Measurements from ENCODE around the gene CSF3R. TPM values are rescaled to one million over a fixed set of nuclear protein-coding genes. Genes with fewer than 3 reads are reported as not detected.

The CSF3R gene
- total RNA-seq, 2 donors from 2014 or later: 5.2 TPM; not detected in 1

DNA sequence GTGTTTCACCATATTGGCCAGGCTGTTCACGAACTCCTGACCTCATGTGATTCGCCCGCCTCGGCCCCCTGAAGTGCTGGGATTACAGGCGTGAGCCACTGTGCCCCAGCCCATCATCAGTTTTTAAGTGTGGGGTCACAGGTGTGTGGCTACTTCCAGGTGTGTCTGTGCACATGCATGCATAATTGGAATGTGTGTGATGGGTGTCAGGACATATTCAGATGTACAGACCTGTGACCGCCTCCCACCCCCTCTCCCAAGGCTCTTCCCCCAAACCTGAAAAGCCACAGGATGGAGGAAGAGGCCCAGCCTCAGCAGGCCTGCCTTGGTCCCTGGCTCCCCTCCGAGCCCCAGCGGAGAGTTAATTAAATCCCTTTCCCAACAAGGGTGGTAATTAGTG lies 37.3 kb upstream of the CSF3R start:
- H3K36me3 ChIP-seq (replicated peaks in 1 of 2; ENCODE audit: insufficient read depth in 1 of 2, low read depth in 2 of 2): no peaks in the 10 kb centered on the region
- DNase-seq (no peak), ATAC-seq (no peak)
- no peaks in the 10 kb centered on the region for H3K9me3 ChIP-seq
- H3K27ac ChIP-seq: no peak overlapping the region
- H3K27me3 ChIP-seq: no peaks in the 10 kb centered on the region
- intact Hi-C loops (cut with DNase I): no loop called here
- H3K4me1 ChIP-seq: no peaks in the 10 kb centered on the region
- 68 to 90% methylated on average over 6 to 8 of the region's 8 CpGs for WGBS, 2 donors
- H3K4me3 ChIP-seq: no peak overlapping the region
- no peak for TF ChIP-seq POLR2A (IDR thresholded peaks at IDR 0.05)
- TF ChIP-seq, protein P1, sequence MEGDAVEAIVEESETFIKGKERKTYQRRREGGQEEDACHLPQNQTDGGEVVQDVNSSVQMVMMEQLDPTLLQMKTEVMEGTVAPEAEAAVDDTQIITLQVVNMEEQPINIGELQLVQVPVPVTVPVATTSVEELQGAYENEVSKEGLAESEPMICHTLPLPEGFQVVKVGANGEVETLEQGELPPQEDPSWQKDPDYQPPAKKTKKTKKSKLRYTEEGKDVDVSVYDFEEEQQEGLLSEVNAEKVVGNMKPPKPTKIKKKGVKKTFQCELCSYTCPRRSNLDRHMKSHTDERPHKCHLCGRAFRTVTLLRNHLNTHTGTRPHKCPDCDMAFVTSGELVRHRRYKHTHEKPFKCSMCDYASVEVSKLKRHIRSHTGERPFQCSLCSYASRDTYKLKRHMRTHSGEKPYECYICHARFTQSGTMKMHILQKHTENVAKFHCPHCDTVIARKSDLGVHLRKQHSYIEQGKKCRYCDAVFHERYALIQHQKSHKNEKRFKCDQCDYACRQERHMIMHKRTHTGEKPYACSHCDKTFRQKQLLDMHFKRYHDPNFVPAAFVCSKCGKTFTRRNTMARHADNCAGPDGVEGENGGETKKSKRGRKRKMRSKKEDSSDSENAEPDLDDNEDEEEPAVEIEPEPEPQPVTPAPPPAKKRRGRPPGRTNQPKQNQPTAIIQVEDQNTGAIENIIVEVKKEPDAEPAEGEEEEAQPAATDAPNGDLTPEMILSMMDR (IDR thresholded peaks at IDR 0.05): no peak

DNA sequence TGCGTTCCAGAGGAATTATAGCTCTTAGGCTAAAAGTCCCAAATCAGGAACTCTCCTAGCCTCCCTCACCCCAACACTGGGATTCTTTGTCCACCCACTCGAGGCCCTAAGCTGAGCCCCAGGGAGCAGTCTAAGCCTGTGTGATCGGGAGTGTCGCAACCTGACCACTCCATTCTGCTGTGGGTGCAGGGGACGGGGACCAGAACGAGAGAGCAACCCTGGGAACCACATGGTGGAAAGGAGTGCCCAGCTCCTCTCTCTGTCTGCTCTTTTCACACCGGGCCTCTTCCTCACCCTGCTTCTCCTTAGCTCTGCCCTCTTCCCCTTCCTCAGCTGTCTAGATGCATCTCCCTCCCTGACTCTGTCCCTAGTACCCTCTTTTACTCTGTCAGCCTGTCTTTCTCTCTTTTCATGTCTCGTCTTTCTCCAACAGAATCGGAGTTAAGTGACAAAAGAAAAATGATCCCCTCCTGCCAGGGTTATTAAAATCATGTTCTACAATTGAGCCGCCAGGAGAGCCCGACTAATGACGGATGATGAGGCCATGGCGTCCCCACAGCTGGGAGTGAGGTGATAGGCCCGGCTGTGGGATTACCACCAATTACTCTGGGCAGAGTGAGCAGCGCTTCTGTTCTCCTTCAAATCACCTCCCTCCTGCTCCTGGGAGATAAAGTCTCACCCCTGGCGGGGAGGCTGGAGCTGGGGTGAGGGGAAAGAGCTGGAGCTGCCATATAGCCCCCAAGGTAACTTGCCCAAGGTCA lies 34.5 kb upstream of the CSF3R start:
- WGBS, 2 donors: 50 to 68% methylated on average over 16 of the region's 16 CpGs
- no peaks in the 10 kb centered on the region for H3K36me3 ChIP-seq (replicated peaks in 1 of 2; ENCODE audit: insufficient read depth in 1 of 2, low read depth in 2 of 2)
- ATAC-seq (no peak), DNase-seq (no peak)
- no peak for TF ChIP-seq POLR2A (IDR thresholded peaks at IDR 0.05)
- TF ChIP-seq, protein P1 (IDR thresholded peaks at IDR 0.05): no peak
- H3K27ac ChIP-seq: no peak overlapping the region
- H3K4me3 ChIP-seq: no peak overlapping the region
- intact Hi-C loops (cut with DNase I): no loop called here
- H3K4me1 ChIP-seq: no peaks in the 10 kb centered on the region
- no peaks in the 10 kb centered on the region for H3K27me3 ChIP-seq
- H3K9me3 ChIP-seq: no peaks in the 10 kb centered on the region

DNA sequence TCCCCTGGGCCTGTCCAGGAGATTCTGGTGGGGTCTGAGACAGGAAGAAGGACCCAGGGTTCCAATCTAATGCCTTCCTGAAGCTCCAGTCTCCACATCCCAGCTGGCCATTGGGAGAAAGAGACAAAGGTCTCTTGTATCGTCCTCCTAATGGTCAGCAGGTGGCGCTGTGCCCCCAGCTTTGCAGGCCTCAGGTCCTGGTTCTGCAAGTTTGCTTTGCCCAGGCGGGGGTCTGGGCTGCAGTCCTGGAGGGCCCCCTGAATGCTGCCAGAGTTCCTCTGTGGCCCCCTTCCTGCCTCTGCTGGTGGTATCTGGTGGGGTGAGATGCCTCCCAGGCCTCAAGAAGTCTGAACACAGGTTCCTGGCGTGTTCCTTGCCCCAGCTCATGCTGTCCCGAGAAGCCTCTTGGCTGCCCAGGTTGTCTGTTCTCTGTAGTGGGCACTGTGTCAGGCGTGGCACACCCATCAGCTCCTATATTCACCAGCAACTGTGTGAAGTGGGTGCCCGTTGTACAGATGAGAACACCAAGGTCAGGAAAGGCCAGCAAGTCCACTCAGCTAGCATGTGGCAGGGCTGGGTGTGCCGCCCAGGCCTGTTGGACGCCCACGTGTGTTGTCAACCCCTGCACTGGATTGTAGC lies 33.8 kb upstream of the CSF3R start:
- WGBS, 2 donors: 31 to 47% methylated on average over 5 to 10 of the region's 10 CpGs
- TF ChIP-seq, protein P1 (IDR thresholded peaks at IDR 0.05): peak; percentile 38 to 67 (median 55)
- no peak for TF ChIP-seq POLR2A (IDR thresholded peaks at IDR 0.05)
- Histone ChIP-seq H3K36me3 (replicated peaks in 1 of 2; ENCODE audit: insufficient read depth in 1 of 2, low read depth in 2 of 2) (no peaks in the 10 kb centered on the region), H3K4me1 (no peaks in the 10 kb centered on the region), H3K4me3 (no peak overlapping the region), H3K27ac (no peak overlapping the region), H3K9me3 (no peaks in the 10 kb centered on the region), H3K27me3 (no peaks in the 10 kb centered on the region)
- ATAC-seq (no peak), DNase-seq (peak; percentile 38 to 64 (median 44))
- intact Hi-C loops (cut with DNase I): no loop called here

DNA sequence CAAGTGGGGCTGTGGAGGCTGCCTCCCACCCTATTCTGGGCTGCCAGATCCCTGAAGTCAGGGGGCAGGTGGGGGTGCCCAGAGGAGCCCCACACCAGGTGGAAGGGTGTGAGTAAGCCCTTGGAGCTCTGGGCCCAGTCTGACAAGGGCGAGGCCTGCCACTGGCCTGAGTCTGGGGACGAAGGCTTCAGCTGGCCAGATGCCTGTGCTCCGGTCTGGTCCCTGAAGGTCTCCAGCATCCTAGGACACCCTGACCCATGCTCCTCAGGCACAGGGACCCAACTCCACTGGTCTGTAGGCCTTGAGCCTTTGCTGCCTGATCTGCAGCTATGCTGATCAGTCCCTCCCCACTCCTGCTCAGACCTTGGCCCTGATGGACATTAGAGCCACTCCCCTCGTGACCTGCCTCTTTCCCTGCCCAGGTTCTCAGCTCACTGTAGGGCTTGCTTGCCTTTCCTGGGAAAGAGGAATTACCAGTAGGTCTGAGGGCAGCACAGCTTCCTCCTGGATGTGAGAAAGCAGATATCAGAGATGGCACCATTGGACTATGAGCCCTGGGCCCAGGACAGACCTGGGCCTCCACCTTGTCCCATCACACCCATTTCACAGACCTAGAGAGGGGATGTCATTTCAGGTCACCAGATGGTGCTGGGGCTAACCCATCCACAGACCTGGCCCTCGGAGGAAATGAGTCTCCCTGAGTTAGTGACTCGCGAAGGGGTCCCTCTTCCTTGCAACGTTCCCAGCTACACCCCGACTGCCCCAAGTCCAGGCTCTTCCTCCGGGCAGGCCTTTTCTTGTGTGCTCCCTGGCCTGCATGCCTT lies 32.8 kb upstream of the CSF3R start:
- WGBS, 2 donors: 59 to 62% methylated on average over 6 to 10 of the region's 10 CpGs
- no peak overlapping the region for H3K4me3 ChIP-seq
- no peak for DNase-seq
- TF ChIP-seq, protein P1 (IDR thresholded peaks at IDR 0.05): no peak
- TF ChIP-seq POLR2A (IDR thresholded peaks at IDR 0.05): no peak
- no peak overlapping the region for H3K27ac ChIP-seq
- no peaks in the 10 kb centered on the region for H3K9me3 ChIP-seq
- H3K27me3 ChIP-seq: no peaks in the 10 kb centered on the region
- H3K36me3 ChIP-seq (replicated peaks in 1 of 2; ENCODE audit: insufficient read depth in 1 of 2, low read depth in 2 of 2): no peaks in the 10 kb centered on the region
- H3K4me1 ChIP-seq: no peaks in the 10 kb centered on the region
- intact Hi-C loops (cut with DNase I): no loop called here
- ATAC-seq: no peak
